Adrenal gland (tissue), 5 donors: ENCODE results near the gene ASB10.

Experiments
- POLR2A ChIP-seq, 2 donors: fragments of 450-650 bp; IDR thresholded peaks; one replicate each; pipeline ENCODE4 v1.6.1; 2017; ENCODE audit warnings: antibody characterized with exemption in 2 of 2, mild to moderate bottlenecking in 2 of 2, moderate library complexity in 1 of 2
- TF ChIP-seq, protein P1 (sequence below), 6 experiments: fragments of 450-650 bp in 4 of 6; fragments of 200-600 bp in 2 of 6; sonication (generic) in 1 of 6; IDR thresholded peaks; 1 replicate in 5 of 6; 2 replicates in 1 of 6; pipeline versions ENCODE4 v1.5.1 to v1.8.0; 2016 to 2021; ENCODE audit warnings: antibody characterized with exemption in 6 of 6, mild to moderate bottlenecking in 2 of 6, moderate library complexity in 1 of 6
- donor health status: DM: no; HTN: no; CAD: no.

DNA sequence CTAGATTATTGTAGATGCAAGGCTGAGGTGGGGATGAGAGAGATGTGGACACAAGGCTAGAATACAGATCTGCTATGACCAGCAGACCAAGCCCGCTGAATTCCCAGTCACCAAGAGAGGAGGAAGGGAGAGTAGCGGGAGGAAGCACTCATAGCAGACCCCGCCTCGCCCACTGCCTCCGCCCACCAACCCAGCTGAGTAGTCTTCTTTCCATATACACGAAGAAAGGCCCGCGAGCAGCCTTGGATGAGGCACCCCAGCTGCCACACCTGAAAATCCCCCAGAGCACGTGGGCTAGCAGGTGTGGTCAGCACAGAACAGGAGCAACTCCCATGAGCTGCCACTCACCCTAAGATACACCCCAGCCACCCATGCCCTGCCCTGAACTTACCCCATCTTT, 31.1 kb upstream of the ASB10 start:
- no peak for TF ChIP-seq POLR2A (IDR thresholded peaks at IDR 0.05)
- TF ChIP-seq, protein P1, sequence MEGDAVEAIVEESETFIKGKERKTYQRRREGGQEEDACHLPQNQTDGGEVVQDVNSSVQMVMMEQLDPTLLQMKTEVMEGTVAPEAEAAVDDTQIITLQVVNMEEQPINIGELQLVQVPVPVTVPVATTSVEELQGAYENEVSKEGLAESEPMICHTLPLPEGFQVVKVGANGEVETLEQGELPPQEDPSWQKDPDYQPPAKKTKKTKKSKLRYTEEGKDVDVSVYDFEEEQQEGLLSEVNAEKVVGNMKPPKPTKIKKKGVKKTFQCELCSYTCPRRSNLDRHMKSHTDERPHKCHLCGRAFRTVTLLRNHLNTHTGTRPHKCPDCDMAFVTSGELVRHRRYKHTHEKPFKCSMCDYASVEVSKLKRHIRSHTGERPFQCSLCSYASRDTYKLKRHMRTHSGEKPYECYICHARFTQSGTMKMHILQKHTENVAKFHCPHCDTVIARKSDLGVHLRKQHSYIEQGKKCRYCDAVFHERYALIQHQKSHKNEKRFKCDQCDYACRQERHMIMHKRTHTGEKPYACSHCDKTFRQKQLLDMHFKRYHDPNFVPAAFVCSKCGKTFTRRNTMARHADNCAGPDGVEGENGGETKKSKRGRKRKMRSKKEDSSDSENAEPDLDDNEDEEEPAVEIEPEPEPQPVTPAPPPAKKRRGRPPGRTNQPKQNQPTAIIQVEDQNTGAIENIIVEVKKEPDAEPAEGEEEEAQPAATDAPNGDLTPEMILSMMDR (IDR thresholded peaks at IDR 0.05): no peak
